ENCODE results near the gene NAA16.
"Not testable (repeated sequence)": the region's sequence is repeated elsewhere in the genome, so short reads cannot be mapped to it uniquely, and the experiment has no call there.

The NAA16 gene

DNA sequence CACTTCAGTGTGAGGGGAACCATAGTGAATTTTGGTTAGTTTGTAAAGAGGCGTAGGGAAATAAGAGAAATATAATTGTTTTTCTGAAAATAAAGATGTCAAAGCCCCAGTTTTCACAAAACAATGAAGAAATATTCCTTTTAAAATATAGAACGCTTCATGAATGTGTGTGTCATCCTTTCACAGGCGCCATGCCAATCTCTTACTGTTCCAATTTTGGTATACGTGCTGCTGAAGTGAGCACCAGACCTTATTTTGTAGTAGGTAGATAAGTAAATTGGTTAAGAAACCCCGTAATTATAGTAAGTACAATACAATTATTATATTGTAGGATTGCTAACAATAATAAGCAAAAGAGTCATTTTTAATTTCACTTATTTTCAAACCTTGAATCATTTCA lies 43.3 kb downstream of the NAA16 start:
- no peaks in the 10 kb centered on the region for H3K4me1 ChIP-seq
- peaks cover 25% of the 10 kb centered on the region for H3K36me3 ChIP-seq
- no peak for DNase-seq
- TF ChIP-seq CTCF (IDR thresholded peaks at IDR 0.05; ENCODE audit: low read depth, low read length), result no peak
- H3K27me3 ChIP-seq, result no peaks in the 10 kb centered on the region
- no peak overlapping the region for H3K4me3 ChIP-seq (ENCODE audit: low read depth, low read length)
- H3K9me3 ChIP-seq, result no peaks in the 10 kb centered on the region

GRCh38 chr13:41356385-41356648 lies 45.2 kb downstream of the NAA16 start:
- H3K4me1 ChIP-seq, result peaks cover 11% of the 10 kb centered on the region; the same call in 1 of the 2 replicates
- not testable (repeated sequence) for H3K4me3 ChIP-seq (ENCODE audit: low read depth, low read length); H3K9me3 ChIP-seq; H3K27me3 ChIP-seq; DNase-seq
- peaks cover 40% of the 10 kb centered on the region for H3K36me3 ChIP-seq

- H3K4me1 ChIP-seq, result peaks cover 11% of the 10 kb centered on the region; the same call in 1 of the 2 replicates
- DNase-seq, result no peak
- H3K9me3 ChIP-seq, result no peaks in the 10 kb centered on the region
- peaks cover 41% of the 10 kb centered on the region for H3K36me3 ChIP-seq
- H3K27me3 ChIP-seq, result no peaks in the 10 kb centered on the region
- no peak overlapping the region for H3K4me3 ChIP-seq (ENCODE audit: low read depth, low read length)
- TF ChIP-seq CTCF (IDR thresholded peaks at IDR 0.05; ENCODE audit: low read depth, low read length), result no peak
Measured at GRCh38 chr13:41356786-41357185, 45.7 kb downstream of the NAA16 start.

GRCh38 chr13:41361491-41361890 lies 50.4 kb downstream of the NAA16 start:
- no peak for TF ChIP-seq CTCF (IDR thresholded peaks at IDR 0.05; ENCODE audit: low read depth, low read length)
- Histone ChIP-seq H3K27me3 (no peaks in the 10 kb centered on the region), H3K4me3 (ENCODE audit: low read depth, low read length) (no peak overlapping the region), H3K4me1 (peaks cover 11% of the 10 kb centered on the region; the same call in 1 of the 2 replicates), H3K36me3 (peaks cover 60% of the 10 kb centered on the region), H3K9me3 (no peaks in the 10 kb centered on the region)
- DNase-seq, result no peak

GRCh38 chr13:41364043-41364442 lies 53.0 kb downstream of the NAA16 start:
- Histone ChIP-seq H3K4me1 (peaks cover 11% of the 10 kb centered on the region; the same call in 1 of the 2 replicates), H3K9me3 (no peaks in the 10 kb centered on the region), H3K27me3 (no peaks in the 10 kb centered on the region), H3K36me3 (peaks cover 72% of the 10 kb centered on the region), H3K4me3 (ENCODE audit: low read depth, low read length) (no peak overlapping the region)
- TF ChIP-seq CTCF (IDR thresholded peaks at IDR 0.05; ENCODE audit: low read depth, low read length), result no peak
- DNase-seq, result no peak

DNA sequence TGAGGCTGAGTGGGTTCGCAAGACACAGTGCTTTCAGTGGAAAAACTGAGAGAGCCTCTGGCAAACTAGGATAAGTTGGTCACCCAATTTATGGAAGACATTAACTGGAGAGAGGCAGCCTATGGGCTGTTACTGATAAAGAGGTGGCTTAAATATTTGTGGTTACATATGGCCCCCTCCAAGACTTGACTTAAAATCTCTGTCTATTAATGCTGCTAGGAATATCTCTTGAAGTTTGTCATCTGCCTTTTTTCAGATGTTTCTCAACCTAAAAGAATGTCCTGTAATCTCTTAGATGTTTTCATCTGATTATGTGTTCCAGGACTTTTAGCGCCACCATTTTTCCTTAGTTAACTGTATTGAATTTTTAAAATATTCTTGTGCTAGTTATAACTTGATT lies 54.6 kb downstream of the NAA16 start:
- no peak overlapping the region for H3K4me3 ChIP-seq (ENCODE audit: low read depth, low read length)
- peaks cover 73% of the 10 kb centered on the region for H3K36me3 ChIP-seq
- H3K4me1 ChIP-seq, result peaks cover 6% of the 10 kb centered on the region; the same call in 1 of the 2 replicates
- TF ChIP-seq CTCF (IDR thresholded peaks at IDR 0.05; ENCODE audit: low read depth, low read length), result no peak
- H3K9me3 ChIP-seq, result no peaks in the 10 kb centered on the region
- DNase-seq, result no peak
- no peaks in the 10 kb centered on the region for H3K27me3 ChIP-seq

DNA sequence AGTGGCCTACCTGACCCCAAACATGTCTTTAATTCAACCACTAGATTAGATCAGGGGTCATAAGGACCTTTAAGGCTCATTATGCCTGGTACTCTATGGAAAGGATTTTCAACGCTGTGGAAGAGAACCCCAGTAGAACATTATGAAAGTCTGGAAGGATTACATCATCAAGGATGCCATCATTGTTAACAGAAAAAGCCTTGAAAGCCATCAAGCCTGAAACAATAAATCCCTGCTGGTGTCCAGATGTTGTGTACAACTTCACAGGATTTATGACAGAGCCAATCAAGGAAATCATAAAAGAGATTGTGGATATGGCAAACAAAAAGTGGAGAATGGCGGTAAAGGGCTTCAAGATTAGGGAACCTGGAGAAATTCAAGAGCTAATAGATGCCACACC lies 59.7 kb downstream of the NAA16 start:
- Histone ChIP-seq H3K4me3 (ENCODE audit: low read depth, low read length) (no peak overlapping the region), H3K9me3 (no peaks in the 10 kb centered on the region), H3K36me3 (peaks cover 84% of the 10 kb centered on the region), H3K27me3 (no peaks in the 10 kb centered on the region), H3K4me1 (no peaks in the 10 kb centered on the region; the same call in 1 of the 2 replicates)
- DNase-seq, result no peak
- no peak for TF ChIP-seq CTCF (IDR thresholded peaks at IDR 0.05; ENCODE audit: low read depth, low read length)
